HG02623 (cell line): ENCODE data around the gene PPL.
"Not testable (repeated sequence)": the region's sequence is repeated elsewhere in the genome, so short reads cannot be mapped to it uniquely, and the experiment has no call there.

Experiments
- ATAC-seq: cut with Tn5 transposase; IDR thresholded peaks from one replicate; pipeline ENCODE4 v1.9.1; 2021; ENCODE audit warnings: moderate library complexity; ENCODE audit not compliant: unreplicated experiment

The PPL gene

GRCh38 chr16:4958510-4959438 lies 21.8 kb upstream of the PPL start:
- no peak for ATAC-seq

GRCh38 chr16:4957720-4958509 lies 21.0 kb upstream of the PPL start, which contains the start of gene SEC14L5:
Gene SEC14L5 (plus strand): TSS chr16:4958330. CDS start chr16:4959324, 994 bp downstream.
- ATAC-seq, result peak; percentile 49

- no peak for ATAC-seq
These were observed 20.4 kb upstream of the PPL start for GRCh38 chr16:4957420-4957719.

- ATAC-seq, result no peak
These were observed 17.8 kb upstream of the PPL start for GRCh38 chr16:4954714-4955113.

DNA sequence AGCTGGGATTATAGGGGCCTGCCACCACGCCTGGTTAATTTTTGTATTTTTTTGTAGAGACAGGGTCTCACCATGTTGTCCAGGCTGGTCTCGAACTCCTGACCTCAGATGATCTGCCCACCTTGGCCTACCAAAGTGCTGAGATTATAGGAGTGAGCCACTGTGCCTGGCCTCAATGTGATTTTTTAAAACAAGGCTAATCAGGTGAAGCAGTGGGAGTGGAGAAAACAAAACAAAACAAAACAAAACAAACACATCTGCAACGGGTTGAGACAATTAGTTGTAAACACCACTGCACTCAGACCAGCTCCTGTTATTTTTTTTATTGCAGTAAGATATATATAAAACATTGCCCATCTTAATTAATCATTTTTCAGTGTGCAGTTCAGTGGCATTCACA lies 14.6 kb upstream of the PPL start:
- not testable (repeated sequence) for ATAC-seq

- ATAC-seq, result no peak
These were observed 13.0 kb upstream of the PPL start for GRCh38 chr16:4949986-4950385.

- no peak for ATAC-seq
These were observed 12.2 kb upstream of the PPL start for GRCh38 chr16:4948903-4949766.

- no peak for ATAC-seq
These were observed 11.0 kb upstream of the PPL start for GRCh38 chr16:4947722-4948503.

GRCh38 chr16:4946917-4947316 lies 10.0 kb upstream of the PPL start:
- no peak for ATAC-seq

DNA sequence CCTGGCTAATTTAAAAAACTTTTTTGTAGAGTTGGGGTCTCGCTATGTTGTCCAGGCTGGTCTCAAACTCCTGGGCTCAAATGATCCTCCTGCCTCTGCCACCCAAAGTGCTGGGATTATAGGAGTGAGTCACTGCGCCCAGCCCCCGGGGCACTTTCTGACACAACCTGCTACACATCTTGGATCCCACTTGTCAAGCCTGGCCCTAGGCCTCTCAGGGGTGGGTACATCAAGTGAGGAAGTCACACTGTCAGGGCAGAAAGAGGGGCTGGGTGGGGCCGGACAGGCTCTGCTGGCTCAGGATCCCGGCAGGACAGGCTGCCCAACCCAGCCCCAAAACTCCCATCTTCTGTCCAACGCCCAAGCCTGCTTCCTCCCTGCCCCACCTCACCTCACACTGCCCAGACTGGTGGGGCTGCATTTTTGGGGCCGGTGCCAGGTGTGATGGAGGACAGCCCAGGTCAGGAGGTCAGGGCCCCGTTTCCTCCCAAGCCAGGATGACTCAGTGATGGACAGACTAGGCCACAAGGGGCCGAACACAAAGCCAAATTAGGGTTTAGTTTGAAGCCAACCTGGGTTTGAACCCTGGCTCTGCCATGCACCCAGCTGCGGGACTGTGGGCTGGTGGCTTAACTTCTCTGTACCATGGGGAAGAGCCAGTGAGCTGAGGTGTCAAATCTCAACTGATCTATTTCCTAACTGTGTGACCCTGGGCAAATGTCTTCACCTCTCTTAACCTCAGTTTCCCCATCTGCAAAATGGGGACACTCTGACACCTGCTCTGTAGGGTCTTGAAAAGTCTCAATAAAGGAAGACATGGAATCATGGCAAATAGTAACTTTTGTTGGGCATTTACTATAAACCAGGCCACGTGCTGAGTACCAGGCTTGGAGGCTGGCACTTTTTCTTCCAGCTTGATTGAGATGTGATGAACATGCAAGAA lies 8.9 kb upstream of the PPL start:
- ATAC-seq, result no peak

DNA sequence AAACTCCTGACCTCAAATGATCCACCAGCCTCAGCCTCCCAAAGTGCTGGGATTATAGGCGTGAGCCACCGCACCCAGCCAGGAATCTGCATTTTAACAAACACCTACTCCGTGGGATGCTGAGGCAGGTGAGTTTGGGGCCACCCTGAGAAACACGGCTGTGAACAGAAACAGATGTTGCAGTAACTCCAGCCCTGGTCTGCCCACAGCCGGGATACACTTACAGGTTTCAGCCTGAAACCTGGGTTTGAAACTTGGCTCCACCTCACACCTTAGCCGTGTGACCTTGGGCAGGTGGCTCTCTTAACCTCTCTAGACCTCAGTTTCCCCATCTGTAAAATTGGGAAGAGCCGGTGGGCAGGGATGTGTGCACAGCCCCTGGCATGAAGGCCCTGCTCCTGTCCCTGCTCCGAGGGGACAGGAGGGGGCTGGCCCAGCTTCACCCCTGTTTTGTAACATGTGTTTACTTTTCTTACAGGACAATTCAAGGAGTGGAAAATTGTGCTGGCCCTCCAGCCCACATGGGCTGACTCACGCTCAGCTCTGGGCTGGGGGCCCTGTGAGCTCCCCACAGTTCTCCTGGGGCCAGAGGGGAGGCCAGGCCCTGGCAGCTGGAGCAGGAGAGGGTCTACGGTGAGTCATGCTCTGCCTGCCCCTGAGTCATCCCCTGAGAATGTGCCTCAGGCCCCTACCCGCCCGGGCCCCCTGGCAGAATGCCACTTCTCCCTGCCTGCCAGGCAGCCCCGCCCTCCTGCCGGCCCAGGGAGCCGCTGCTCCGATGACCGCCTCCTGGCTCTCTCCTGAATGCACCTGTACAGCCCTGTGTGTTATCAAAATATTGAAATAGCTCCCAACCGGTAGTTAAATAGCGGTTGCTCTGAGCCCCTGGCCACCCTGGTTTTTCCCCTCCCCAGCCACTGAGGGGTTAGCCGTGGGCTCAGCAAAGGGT lies 7.7 kb upstream of the PPL start:
- no peak for ATAC-seq

- ATAC-seq, result no peak
These were observed 5.5 kb upstream of the PPL start for GRCh38 chr16:4942481-4942880.

GRCh38 chr16:4940719-4941118 lies 3.8 kb upstream of the PPL start:
- ATAC-seq, result no peak

DNA sequence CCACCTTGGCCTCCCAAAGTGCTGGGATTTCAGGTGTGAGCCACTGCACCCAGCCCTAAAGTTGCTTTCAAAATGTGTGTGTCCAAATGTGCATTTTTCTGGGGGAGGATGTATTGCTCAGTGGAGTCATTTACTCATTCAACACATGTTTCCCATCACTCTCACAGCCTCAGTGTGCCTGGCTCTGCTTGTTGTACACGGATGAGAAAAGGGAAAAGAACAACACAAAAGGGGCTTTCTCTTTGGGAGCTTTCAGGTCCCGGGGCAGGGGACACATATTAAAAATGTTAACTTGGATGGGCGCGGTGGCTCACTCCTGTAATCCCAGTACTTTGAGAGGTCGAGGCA lies 1.7 kb upstream of the PPL start:
- no peak for ATAC-seq

- no peak for ATAC-seq
These were observed 1.1 kb upstream of the PPL start for GRCh38 chr16:4937782-4938682.

GRCh38 chr16:4936181-4936990 lies 562 bp downstream of the PPL start:
- no peak for ATAC-seq
